ENCODE measurements around the gene WWOX.

- TF ChIP-seq IRF2 (CRISPR knock-in tag; IDR thresholded peaks at IDR 0.05) = no peak
- TF ChIP-seq NR1H2 (CRISPR knock-in tag; IDR thresholded peaks at IDR 0.05; ENCODE audit: borderline replicate concordance, low read depth) = no peak
- TF ChIP-seq ISX (CRISPR knock-in tag; conservative IDR thresholded peaks at IDR 0.05) = no peak
- no peak for TF ChIP-seq JUND (CRISPR knock-in tag; IDR thresholded peaks at IDR 0.05)
- TF ChIP-seq ZSCAN20 (CRISPR knock-in tag; IDR thresholded peaks at IDR 0.05; ENCODE audit: borderline replicate concordance) = no peak
- no peak for TF ChIP-seq PAWR (CRISPR knock-in tag; IDR thresholded peaks at IDR 0.05; ENCODE audit: borderline replicate concordance)
Measured at GRCh38 chr16:78441298-78441697, 341.8 kb downstream of the WWOX start.
